VCaP (cell line): ENCODE data around the gene BST1.

Experiments used
- H3K27ac ChIP-seq: fragments of 450-650 bp; 2 replicates; pipeline ENCODE4 v1.5.1; 2017
- CTCF ChIP-seq: fragments of 450-650 bp; conservative IDR thresholded peaks from 2 replicates; pipeline ENCODE4 v1.5.1; 2017; ENCODE audit warnings: mild to moderate bottlenecking, moderate library complexity

The BST1 gene

DNA sequence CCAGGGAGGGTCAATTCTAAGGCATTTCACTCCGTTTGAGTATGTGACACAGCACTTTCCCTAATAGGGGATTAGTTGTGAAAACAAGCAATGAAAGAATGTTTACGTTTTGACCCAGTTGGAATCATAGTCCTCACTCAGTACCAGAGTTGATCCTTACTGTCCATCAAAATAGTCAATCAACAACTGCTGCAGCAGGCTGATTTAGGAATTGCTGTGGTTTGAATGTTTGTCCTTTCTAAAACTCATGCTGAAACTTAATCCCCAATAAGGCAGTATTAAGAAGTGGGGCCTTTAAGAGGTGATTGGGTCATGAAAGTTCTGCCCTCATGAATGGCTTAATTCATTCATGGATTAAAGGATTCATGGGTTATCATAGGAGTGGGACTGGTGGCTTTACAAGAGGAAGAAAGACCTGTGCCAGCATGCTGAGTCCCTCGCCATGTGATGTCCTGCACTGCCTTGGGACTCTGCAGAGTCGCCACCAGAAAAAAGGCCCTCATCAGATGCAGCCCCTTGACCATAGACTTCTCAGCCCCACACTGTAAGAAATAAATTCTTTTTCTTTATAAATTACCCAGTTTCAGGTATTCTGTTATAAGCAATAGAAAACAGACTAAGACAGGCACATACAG is 44.6 kb upstream of the BST1 start:
- TF ChIP-seq CTCF: no peak
- H3K27ac ChIP-seq: no peak overlapping the region

DNA sequence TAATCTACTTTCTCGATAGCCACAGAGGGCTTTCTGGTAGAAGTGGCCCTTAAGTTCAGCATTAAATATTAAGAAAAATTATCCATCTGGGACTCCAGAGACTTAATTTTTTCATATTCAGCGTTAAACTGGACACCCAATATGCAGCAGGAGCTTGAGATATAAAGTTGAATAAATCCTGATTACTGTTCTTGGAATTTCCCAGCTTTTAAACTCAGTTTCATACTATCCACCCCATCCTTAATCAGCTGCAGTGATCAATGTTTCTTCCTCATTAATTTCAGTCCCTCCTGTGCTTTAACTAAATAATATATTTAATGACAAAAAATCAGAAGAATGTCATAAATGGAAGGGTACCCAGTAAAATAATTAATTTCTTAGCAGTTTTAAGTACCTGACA is 44.1 kb upstream of the BST1 start:
- TF ChIP-seq CTCF: no peak
- H3K27ac ChIP-seq: no peak overlapping the region

DNA sequence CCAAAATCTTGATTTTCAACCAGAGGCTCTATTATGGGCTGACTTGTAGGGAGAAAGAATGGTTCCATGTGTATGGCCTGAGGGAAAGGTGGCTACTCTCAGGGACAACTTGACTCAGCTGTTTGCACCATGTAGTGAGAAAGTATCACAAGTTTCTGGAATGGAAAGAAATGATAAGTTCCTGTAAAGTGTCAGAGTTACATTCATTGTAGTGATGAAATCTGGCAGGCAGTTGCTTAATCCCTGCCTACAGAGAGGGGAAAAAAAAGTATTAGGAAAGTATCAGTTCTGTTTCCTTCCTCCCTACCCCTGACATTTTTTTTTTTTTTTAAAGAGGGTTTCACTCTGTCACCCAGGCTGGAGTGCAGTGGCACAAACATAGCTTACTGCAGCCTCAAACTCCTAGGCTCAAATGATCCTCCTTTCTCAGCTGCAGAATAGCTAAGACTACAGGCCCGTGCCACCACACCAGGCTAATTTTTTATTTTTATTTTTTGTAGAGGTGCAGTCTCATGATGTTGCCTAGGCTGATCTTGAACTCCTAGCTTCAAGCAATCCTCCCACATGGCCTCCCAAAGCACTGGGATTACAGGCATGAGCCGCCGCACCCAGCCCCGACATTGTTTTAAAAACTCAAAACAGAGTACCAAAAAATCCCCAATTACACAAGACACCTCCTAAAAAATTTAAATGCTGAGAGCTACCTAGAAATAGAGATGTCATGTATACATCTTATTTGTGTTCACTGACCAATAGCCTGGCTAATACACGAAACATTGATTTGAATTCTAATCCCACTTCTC is 42.9 kb upstream of the BST1 start:
- TF ChIP-seq CTCF: no peak
- no peak overlapping the region for H3K27ac ChIP-seq

GRCh38 chr4:15665753-15666365 is 37.0 kb upstream of the BST1 start:
- TF ChIP-seq CTCF: no peak
- no peak overlapping the region for H3K27ac ChIP-seq

DNA sequence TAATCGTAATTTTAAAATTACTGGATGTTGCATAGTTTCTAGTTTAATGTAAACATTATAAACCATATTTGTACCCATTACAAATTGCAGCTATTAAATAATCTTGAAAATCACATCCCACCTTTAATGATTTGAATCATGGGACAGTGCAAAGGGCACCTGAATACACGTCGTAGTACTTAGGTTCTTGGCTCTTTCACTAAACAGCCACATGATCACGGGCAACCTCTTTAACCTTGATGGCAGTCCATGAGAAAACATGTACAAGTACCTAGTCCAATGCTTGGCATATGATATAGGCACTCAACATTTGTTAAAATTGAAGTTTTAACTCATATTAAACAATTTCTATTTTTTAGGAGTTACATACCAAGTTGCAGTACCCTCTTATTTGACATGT is 35.9 kb upstream of the BST1 start:
- TF ChIP-seq CTCF: no peak
- no peak overlapping the region for H3K27ac ChIP-seq

DNA sequence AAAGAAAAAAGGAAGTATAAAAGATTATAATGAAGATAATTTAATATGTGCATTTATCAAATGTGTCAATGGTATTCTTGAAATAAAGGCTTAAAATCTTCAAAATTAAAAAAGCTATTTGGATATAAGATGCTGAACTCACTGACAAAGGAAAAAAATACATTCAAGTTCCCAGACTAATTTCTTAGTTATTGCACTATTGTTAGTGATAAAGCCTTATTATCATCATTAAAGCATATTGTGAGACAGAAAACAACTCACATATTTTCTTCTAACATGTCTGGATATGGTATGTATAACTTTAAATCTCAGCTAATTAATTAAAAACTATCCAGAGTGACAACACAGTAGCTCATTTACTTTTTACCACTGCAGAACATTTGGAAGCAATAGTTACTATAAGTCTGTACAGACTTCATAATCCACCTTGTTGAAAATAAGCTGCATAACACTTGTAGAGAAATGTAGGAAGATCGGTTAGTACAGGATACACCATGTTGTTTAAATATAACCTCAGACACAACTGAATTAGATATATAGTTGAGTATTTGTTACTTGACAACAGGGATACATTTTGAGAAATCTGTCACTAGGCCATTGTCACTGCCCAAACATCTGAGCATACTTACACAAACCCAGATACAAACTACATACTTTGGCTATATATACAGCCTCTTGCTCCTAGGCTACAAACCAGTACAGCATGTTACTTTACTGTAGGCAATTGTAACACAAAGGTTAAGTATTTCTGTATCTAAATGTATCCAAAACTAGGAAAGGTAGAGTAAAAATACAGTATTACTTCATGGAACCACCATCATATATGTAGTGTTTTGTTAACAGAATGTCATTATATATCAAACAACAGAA is 34.1 kb upstream of the BST1 start:
- TF ChIP-seq CTCF: no peak
- no peak overlapping the region for H3K27ac ChIP-seq

GRCh38 chr4:15670576-15670975 is 32.3 kb upstream of the BST1 start:
- TF ChIP-seq CTCF: no peak
- no peak overlapping the region for H3K27ac ChIP-seq
